RWPE2 (cell line): ENCODE data around the gene ZCCHC12.

Experiments
- ATAC-seq: fragments of 200-7000 bp; cut with Tn5 transposase; 3 replicates; pipeline ENCODE4 v1.9.1; 2021; ENCODE audit warnings: low read depth
- DNase-seq: peaks from one replicate; pipeline ENCODE4 v3.0.0-alpha.2; 2020; ENCODE audit warnings: low spot score
- H3K27ac ChIP-seq: fragments of 450-650 bp; 2 replicates; pipeline ENCODE4 v1.5.1; 2017; ENCODE audit warnings: mild to moderate bottlenecking; ENCODE audit not compliant: poor library complexity, severe bottlenecking
- H3K27me3 ChIP-seq: fragments of 250-450 bp; sonication (Bioruptor Pico); 2 replicates; pipeline ENCODE4 v1.5.1; 2021; ENCODE audit warnings: mild to moderate bottlenecking, moderate library complexity; ENCODE audit not compliant: insufficient read depth, poor library complexity, severe bottlenecking
- H3K36me3 ChIP-seq: fragments of 250-450 bp; sonication (Bioruptor Pico); 2 replicates; pipeline ENCODE4 v1.5.1; 2020; ENCODE audit warnings: low read depth, mild to moderate bottlenecking, moderate library complexity
- H3K4me1 ChIP-seq: fragments of 250-450 bp; sonication (Bioruptor Pico); 2 replicates; pipeline ENCODE4 v1.5.1; 2021; ENCODE audit warnings: mild to moderate bottlenecking, moderate library complexity; ENCODE audit not compliant: insufficient read depth, poor library complexity, severe bottlenecking
- H3K4me3 ChIP-seq: fragments of 250-450 bp; sonication (Bioruptor Pico); 2 replicates; pipeline ENCODE4 v1.5.1; 2021; ENCODE audit warnings: mild to moderate bottlenecking, moderate library complexity; ENCODE audit not compliant: severe bottlenecking
- H3K9me3 ChIP-seq: fragments of 250-450 bp; sonication (Bioruptor Pico); 2 replicates; pipeline ENCODE4 v1.5.1; 2021; ENCODE audit warnings: mild to moderate bottlenecking, moderate library complexity; ENCODE audit not compliant: severe bottlenecking
- CTCF ChIP-seq: fragments of 450-650 bp; IDR thresholded peaks from one replicate; pipeline ENCODE4 v1.5.1; 2017; ENCODE audit warnings: mild to moderate bottlenecking, moderate library complexity; ENCODE audit not compliant: poor library complexity, severe bottlenecking

Gene ZCCHC12

GRCh38 chrX:118865231-118865630, 41.6 kb downstream of the ZCCHC12 start:
- no peaks in the 10 kb centered on the region for H3K27me3 ChIP-seq
- no peak overlapping the region for H3K27ac ChIP-seq
- H3K36me3 ChIP-seq: no peaks in the 10 kb centered on the region
- no peak for DNase-seq
- H3K4me1 ChIP-seq: no peaks in the 10 kb centered on the region
- no peak for TF ChIP-seq CTCF
- H3K4me3 ChIP-seq: no peak overlapping the region
- no peak for ATAC-seq
- no peaks in the 10 kb centered on the region for H3K9me3 ChIP-seq

GRCh38 chrX:118867251-118867650, 43.6 kb downstream of the ZCCHC12 start:
- TF ChIP-seq CTCF: no peak
- DNase-seq (no peak), ATAC-seq (no peak)
- Histone ChIP-seq H3K27me3 (no peaks in the 10 kb centered on the region), H3K4me1 (no peaks in the 10 kb centered on the region), H3K27ac (no peak overlapping the region), H3K36me3 (no peaks in the 10 kb centered on the region), H3K4me3 (no peak overlapping the region), H3K9me3 (no peaks in the 10 kb centered on the region)

- no peak for ATAC-seq
- no peak for DNase-seq
- Histone ChIP-seq H3K27me3 (no peaks in the 10 kb centered on the region), H3K36me3 (no peaks in the 10 kb centered on the region), H3K9me3 (no peaks in the 10 kb centered on the region), H3K4me3 (no peak overlapping the region), H3K27ac (no peak overlapping the region), H3K4me1 (no peaks in the 10 kb centered on the region)
- TF ChIP-seq CTCF: no peak
Observed at GRCh38 chrX:118872102-118872566, 48.5 kb downstream of the ZCCHC12 start.
